A549 (cell line): ENCODE data around the gene ADARB2. TPM values are rescaled to one million over a fixed set of nuclear protein-coding genes. Genes with fewer than 3 reads are reported as not detected.

Experiments used
- ATAC-seq, 2 experiments: fragments of 200-7000 bp in 1 of 2; fragments of >200 bp in 1 of 2; cut with Nextera tagmentation in 1 of 2; cut with Tn5 transposase in 1 of 2; 3 replicates each; pipeline versions ENCODE4 v1.8.0 to v1.9.1; 2018 to 2020; ENCODE audit warnings: mild to moderate bottlenecking in 1 of 2, moderate library complexity in 1 of 2
- CTCF ChIA-PET: fragments of 300-600 bp; sonication (Branson Sonifier 250); formaldehyde crosslinking; extraction: SDS; loops from one replicate; lab custom pipeline; 2021; ENCODE audit warnings: antibody characterized with exemption, inconsistent platforms; lab: Yijun Ruan, JAX
- POLR2A ChIA-PET: fragments of 350-600 bp; formaldehyde crosslinking; extraction: SDS; loops from one replicate; lab custom pipeline; 2021; ENCODE audit warnings: antibody characterized with exemption, inconsistent platforms; lab: Yijun Ruan, JAX
- DNase-seq, 2 experiments: peaks; one replicate each; pipeline versions ENCODE4 v3.0.0 to v3.0.0-alpha.2; 2011 to 2016; ENCODE audit warnings: low read depth in 1 of 2, low spot score in 1 of 2
- FAIRE-seq: peaks from 2 replicates; lab custom pipeline; 2011; peaks lifted over from hg19 to GRCh38; lab: Jason Lieb, UNC
- H3K27ac ChIP-seq, 2 experiments: fragments of >200 bp; sonication (Bioruptor Twin); formaldehyde crosslinking; 3 replicates each; pipeline ENCODE4 v1.5.1; 2016 to 2017
- H3K4me1 ChIP-seq: fragments of >200 bp; sonication (Bioruptor Twin); formaldehyde crosslinking; 3 replicates; pipeline ENCODE4 v1.6.1; 2016
- H3K4me2 ChIP-seq: fragments of >200 bp; sonication (Bioruptor Twin); formaldehyde crosslinking; 3 replicates; pipeline ENCODE4 v1.6.1; 2016
- H3K4me3 ChIP-seq: fragments of >200 bp; sonication (Bioruptor Twin); formaldehyde crosslinking; 3 replicates; pipeline ENCODE4 v1.5.1; 2016
- H3K9me3 ChIP-seq: fragments of >200 bp; sonication (Bioruptor Twin); formaldehyde crosslinking; 3 replicates; pipeline ENCODE4 v1.6.1; 2016
- BHLHE40 ChIP-seq: IDR thresholded peaks from 2 replicates; pipeline ENCODE4 v1.6.1; 2012; ENCODE audit warnings: low read depth, low read length, inconsistent platforms
- CEBPB ChIP-seq, 2 experiments: fragments of >200 bp in 1 of 2; sonication (Bioruptor Twin) in 1 of 2; formaldehyde crosslinking in 1 of 2; IDR thresholded peaks; 2 replicates each; pipeline ENCODE4 v1.6.1; 2012 to 2016
- EP300 ChIP-seq, 2 experiments: fragments of >200 bp; sonication (Bioruptor Twin); formaldehyde crosslinking; IDR thresholded peaks; 2 replicates in 1 of 2; 3 replicates in 1 of 2; pipeline ENCODE4 v1.6.1; 2016 to 2017
- ESRRA ChIP-seq: fragments of 150-350 bp; IDR thresholded peaks from 2 replicates; pipeline ENCODE4 v1.6.1; 2014; ENCODE audit warnings: mild to moderate bottlenecking, low read length, borderline replicate concordance
- FOXS1 ChIP-seq: fragments of 250-450 bp; sonication (Bioruptor Pico); IDR thresholded peaks from 2 replicates; pipeline ENCODE4 v1.5.0; 2020; ENCODE audit warnings: mild to moderate bottlenecking, moderate library complexity
- HEYL ChIP-seq: fragments of 250-450 bp; sonication (Bioruptor Pico); IDR thresholded peaks from 2 replicates; pipeline ENCODE4 v1.8.0; 2021; ENCODE audit warnings: mild to moderate bottlenecking, moderate library complexity
- JUN ChIP-seq, 2 experiments: fragments of >200 bp; sonication (Bioruptor Twin); formaldehyde crosslinking; IDR thresholded peaks; 2 replicates in 1 of 2; 3 replicates in 1 of 2; pipeline ENCODE4 v1.6.1; 2016 to 2017
- KDM5A ChIP-seq: fragments of 200-600 bp; sonication (generic); IDR thresholded peaks from 2 replicates; pipeline ENCODE4 v1.6.1; 2016; ENCODE audit warnings: antibody characterized with exemption, mild to moderate bottlenecking
- MAFK ChIP-seq: fragments of 450-650 bp; IDR thresholded peaks from 2 replicates; pipeline ENCODE4 v1.6.1; 2014; ENCODE audit not compliant: partially characterized antibody
- MAZ ChIP-seq: fragments of 150-350 bp; IDR thresholded peaks from 2 replicates; pipeline ENCODE4 v1.6.1; 2014; ENCODE audit warnings: antibody characterized with exemption, low read depth, low read length, borderline replicate concordance
- NPAS2 ChIP-seq: fragments of 250-450 bp; sonication (Bioruptor Pico); IDR thresholded peaks from 2 replicates; pipeline ENCODE4 v1.8.0; 2022; ENCODE audit warnings: mild to moderate bottlenecking, moderate library complexity, borderline replicate concordance
- POLR2AphosphoS2 ChIP-seq: conservative IDR thresholded peaks from 2 replicates; pipeline ENCODE4 v1.6.1; 2012; ENCODE audit warnings: low read length, improper control_type of control experiment, inconsistent platforms
- RCOR1 ChIP-seq: fragments of 150-350 bp; IDR thresholded peaks from 2 replicates; pipeline ENCODE4 v1.6.1; 2014; ENCODE audit warnings: antibody characterized with exemption, low read length, low read depth
- ZNF302 ChIP-seq: fragments of 250-450 bp; sonication (Bioruptor Pico); IDR thresholded peaks from 2 replicates; pipeline ENCODE4 v1.9.0; 2021; ENCODE audit warnings: inconsistent platforms, mild to moderate bottlenecking, moderate library complexity
- WGBS: methylation state at CpG from one replicate; pipeline ENCODE4 v1.1.6; 2017; ENCODE audit errors: missing lambda C conversion rate; 5-methylcytosine and 5-hydroxymethylcytosine counted together
- polyA plus RNA-seq, 4 experiments: library from polyadenylated mRNA; depleted of rRNA in 3 of 4; stranded (reverse); fragments of >200 nt; fragmentation: RNase III in 1 of 4; extraction: RNeasy Plus Mini Kit Qiagen cat#74134 plus additional on column Dnase treatment in 1 of 4; gene quantifications; 2 replicates in 3 of 4; 3 replicates in 1 of 4; pipeline ENCODE4 v1.2.3, GENCODE V29; 2011 to 2017
- TF ChIP-seq, protein P1 (sequence below): fragments of 150-350 bp; IDR thresholded peaks from 2 replicates; pipeline ENCODE4 v1.6.1; 2014; ENCODE audit warnings: low read depth, mild to moderate bottlenecking, low read length
- TF ChIP-seq, protein P2 (sequence below): fragments of >200 bp; sonication (Bioruptor Twin); formaldehyde crosslinking; IDR thresholded peaks from 2 replicates; pipeline ENCODE4 v1.6.1; 2016
- TF ChIP-seq, protein P3 (sequence below): fragments of >200 bp; sonication (Bioruptor Twin); formaldehyde crosslinking; IDR thresholded peaks from 3 replicates; pipeline ENCODE4 v1.5.1; 2016
- TF ChIP-seq, protein P4 (sequence below): fragments of >200 bp; sonication (Bioruptor Twin); formaldehyde crosslinking; IDR thresholded peaks from 3 replicates; pipeline ENCODE4 v1.6.1; 2016
- TF ChIP-seq, protein P5 (sequence below): fragments of 450-650 bp; IDR thresholded peaks from 2 replicates; pipeline ENCODE4 v1.6.1; 2014; ENCODE audit warnings: antibody characterized with exemption
- TF ChIP-seq, protein P6 (sequence below): fragments of 250-450 bp; sonication (Bioruptor Pico); IDR thresholded peaks from 2 replicates; pipeline ENCODE4 v1.5.0; 2020; ENCODE audit warnings: low read depth, mild to moderate bottlenecking, moderate library complexity

Gene ADARB2
- polyA plus RNA-seq, 2 of the 4 experiments (the other 2 are of a cell fraction), result not detected

DNA sequence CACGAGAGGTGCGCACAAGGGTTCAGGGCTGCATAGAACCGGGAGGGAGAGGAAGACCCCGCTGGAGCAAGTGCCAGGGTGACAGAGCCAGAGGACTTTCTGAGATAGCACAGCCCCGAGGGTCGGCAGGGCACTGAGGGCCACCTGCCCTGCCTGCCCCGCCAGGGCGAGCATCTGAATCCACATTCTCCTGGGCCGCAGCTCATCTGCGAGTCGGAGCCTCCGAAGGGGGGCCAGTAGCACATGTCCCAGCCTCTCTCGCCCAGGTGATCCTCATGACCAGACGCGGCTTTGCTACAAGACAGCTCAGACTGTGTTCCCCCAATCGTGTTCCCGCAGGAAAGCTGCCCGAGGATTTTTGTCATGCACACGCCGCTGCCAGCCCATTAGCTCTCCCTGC lies 71.2 kb downstream of the ADARB2 start:
- Histone ChIP-seq H3K4me2 (no peak overlapping the region), H3K4me1 (no peaks in the 10 kb centered on the region), H3K9me3 (no peaks in the 10 kb centered on the region), H3K27ac (no peak overlapping the region), H3K4me3 (no peak overlapping the region)
- WGBS, result 58% methylated on average over 17 of the region's 20 CpGs
- ATAC-seq (no peak), DNase-seq (no peak), FAIRE-seq (no peak)
- TF ChIP-seq, protein P1, sequence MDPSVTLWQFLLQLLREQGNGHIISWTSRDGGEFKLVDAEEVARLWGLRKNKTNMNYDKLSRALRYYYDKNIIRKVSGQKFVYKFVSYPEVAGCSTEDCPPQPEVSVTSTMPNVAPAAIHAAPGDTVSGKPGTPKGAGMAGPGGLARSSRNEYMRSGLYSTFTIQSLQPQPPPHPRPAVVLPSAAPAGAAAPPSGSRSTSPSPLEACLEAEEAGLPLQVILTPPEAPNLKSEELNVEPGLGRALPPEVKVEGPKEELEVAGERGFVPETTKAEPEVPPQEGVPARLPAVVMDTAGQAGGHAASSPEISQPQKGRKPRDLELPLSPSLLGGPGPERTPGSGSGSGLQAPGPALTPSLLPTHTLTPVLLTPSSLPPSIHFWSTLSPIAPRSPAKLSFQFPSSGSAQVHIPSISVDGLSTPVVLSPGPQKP, result no peak
- TF ChIP-seq FOXS1 (CRISPR knock-in tag) (no peak), POLR2AphosphoS2 (no peak), HEYL (CRISPR knock-in tag) (no peak), KDM5A (no peak), ESRRA (no peak)
- TF ChIP-seq, protein P2, sequence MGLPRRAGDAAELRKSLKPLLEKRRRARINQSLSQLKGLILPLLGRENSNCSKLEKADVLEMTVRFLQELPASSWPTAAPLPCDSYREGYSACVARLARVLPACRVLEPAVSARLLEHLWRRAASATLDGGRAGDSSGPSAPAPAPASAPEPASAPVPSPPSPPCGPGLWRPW, result no peak
- TF ChIP-seq, protein P3, sequence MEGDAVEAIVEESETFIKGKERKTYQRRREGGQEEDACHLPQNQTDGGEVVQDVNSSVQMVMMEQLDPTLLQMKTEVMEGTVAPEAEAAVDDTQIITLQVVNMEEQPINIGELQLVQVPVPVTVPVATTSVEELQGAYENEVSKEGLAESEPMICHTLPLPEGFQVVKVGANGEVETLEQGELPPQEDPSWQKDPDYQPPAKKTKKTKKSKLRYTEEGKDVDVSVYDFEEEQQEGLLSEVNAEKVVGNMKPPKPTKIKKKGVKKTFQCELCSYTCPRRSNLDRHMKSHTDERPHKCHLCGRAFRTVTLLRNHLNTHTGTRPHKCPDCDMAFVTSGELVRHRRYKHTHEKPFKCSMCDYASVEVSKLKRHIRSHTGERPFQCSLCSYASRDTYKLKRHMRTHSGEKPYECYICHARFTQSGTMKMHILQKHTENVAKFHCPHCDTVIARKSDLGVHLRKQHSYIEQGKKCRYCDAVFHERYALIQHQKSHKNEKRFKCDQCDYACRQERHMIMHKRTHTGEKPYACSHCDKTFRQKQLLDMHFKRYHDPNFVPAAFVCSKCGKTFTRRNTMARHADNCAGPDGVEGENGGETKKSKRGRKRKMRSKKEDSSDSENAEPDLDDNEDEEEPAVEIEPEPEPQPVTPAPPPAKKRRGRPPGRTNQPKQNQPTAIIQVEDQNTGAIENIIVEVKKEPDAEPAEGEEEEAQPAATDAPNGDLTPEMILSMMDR, result no peak
- TF ChIP-seq, protein P4, sequence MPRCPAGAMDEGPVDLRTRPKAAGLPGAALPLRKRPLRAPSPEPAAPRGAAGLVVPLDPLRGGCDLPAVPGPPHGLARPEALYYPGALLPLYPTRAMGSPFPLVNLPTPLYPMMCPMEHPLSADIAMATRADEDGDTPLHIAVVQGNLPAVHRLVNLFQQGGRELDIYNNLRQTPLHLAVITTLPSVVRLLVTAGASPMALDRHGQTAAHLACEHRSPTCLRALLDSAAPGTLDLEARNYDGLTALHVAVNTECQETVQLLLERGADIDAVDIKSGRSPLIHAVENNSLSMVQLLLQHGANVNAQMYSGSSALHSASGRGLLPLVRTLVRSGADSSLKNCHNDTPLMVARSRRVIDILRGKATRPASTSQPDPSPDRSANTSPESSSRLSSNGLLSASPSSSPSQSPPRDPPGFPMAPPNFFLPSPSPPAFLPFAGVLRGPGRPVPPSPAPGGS, result no peak
- POLR2A ChIA-PET, result no interaction called here
- CTCF ChIA-PET, result no interaction called here

DNA sequence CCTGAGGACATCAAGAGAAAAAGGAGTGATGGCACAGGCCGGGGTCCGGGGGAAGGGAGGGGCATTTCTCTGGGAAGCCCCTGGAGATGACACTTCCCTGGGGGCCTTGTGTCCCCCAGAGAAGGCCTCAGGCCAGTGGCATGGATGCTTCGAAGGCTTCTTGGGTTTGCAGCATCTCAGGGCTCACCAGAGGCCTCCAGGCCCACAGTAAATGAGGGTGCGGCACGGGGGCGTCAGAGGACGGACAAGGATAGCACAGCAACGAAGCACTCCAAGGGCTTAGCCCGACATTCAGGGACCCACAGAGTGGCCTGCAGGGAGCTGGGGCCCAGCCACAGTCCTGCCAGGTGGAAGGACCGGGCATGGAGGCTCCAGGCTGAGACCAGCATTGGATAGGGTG lies 71.6 kb downstream of the ADARB2 start:
- FAIRE-seq, result no peak
- no peak overlapping the region for H3K4me3 ChIP-seq
- TF ChIP-seq JUN (IDR thresholded peaks at IDR 0.05) (no peak), CEBPB (IDR thresholded peaks at IDR 0.05) (no peak), ZNF302 (CRISPR knock-in tag) (no peak), RCOR1 (no peak), BHLHE40 (no peak), EP300 (IDR thresholded peaks at IDR 0.05) (no peak), MAFK (no peak), MAZ (no peak), NPAS2 (CRISPR knock-in tag) (no peak)
- TF ChIP-seq, protein P3, result no peak
- TF ChIP-seq, protein P5, sequence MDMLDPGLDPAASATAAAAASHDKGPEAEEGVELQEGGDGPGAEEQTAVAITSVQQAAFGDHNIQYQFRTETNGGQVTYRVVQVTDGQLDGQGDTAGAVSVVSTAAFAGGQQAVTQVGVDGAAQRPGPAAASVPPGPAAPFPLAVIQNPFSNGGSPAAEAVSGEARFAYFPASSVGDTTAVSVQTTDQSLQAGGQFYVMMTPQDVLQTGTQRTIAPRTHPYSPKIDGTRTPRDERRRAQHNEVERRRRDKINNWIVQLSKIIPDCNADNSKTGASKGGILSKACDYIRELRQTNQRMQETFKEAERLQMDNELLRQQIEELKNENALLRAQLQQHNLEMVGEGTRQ, result no peak
- TF ChIP-seq, protein P6, sequence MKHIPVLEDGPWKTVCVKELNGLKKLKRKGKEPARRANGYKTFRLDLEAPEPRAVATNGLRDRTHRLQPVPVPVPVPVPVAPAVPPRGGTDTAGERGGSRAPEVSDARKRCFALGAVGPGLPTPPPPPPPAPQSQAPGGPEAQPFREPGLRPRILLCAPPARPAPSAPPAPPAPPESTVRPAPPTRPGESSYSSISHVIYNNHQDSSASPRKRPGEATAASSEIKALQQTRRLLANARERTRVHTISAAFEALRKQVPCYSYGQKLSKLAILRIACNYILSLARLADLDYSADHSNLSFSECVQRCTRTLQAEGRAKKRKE, result no peak
- TF ChIP-seq, all 56 proteins: peak for 0
- no peaks in the 10 kb centered on the region for H3K4me1 ChIP-seq
- H3K4me2 ChIP-seq, result no peak overlapping the region
- H3K27ac ChIP-seq, result no peak overlapping the region
- 54% methylated on average over 2 of the region's 10 CpGs for WGBS
- DNase-seq (no peak), ATAC-seq (no peak)
- H3K9me3 ChIP-seq, result no peaks in the 10 kb centered on the region
- ChIA-PET POLR2A (no interaction called here), CTCF (no interaction called here)
